ENCODE measurements around the gene PRKCA. TPM values are rescaled to one million over a fixed set of nuclear protein-coding genes. Genes with fewer than 3 reads are reported as not detected.
"Not testable (repeated sequence)": the region's sequence is repeated elsewhere in the genome, so short reads cannot be mapped to it uniquely, and the experiment has no call there.

Gene PRKCA
- total RNA-seq, 4 donors from 2014 or later = 9.0 to 76.1 (median 15.1) TPM

DNA sequence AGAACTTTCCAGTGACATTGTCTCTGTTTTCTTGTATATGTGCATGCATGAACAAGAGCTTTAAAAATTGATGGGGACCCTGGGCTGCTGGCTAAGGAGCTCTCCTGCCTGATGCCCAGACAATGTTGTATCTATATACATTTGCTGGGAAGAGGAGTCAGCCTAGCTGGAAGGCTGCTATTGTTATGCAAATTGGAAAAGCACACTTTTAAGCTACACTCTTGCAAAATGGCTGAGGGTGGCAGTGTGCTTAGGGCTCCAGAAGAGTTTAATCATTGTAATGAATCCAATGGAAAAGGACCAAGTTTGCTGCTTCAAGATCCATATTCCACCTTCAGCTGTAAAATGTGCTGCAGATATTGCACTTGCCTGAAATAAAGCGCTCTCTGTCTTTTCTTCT, 171.8 kb downstream of the PRKCA start:
- no peaks in the 10 kb centered on the region for H3K4me1 ChIP-seq
- H3K27ac ChIP-seq = no peak overlapping the region
- no peak for DNase-seq
- H3K9me3 ChIP-seq = no peaks in the 10 kb centered on the region
- TF ChIP-seq CTCF (IDR thresholded peaks at IDR 0.05) (no peak), POLR2A (IDR thresholded peaks at IDR 0.05) (no peak)
- H3K27me3 ChIP-seq = no peaks in the 10 kb centered on the region
- intact Hi-C loops (cut with DNase I; ENCODE audit: low total_unique reads) = no loop called here
- H3K36me3 ChIP-seq = no peaks in the 10 kb centered on the region
- no peak overlapping the region for H3K4me3 ChIP-seq

DNA sequence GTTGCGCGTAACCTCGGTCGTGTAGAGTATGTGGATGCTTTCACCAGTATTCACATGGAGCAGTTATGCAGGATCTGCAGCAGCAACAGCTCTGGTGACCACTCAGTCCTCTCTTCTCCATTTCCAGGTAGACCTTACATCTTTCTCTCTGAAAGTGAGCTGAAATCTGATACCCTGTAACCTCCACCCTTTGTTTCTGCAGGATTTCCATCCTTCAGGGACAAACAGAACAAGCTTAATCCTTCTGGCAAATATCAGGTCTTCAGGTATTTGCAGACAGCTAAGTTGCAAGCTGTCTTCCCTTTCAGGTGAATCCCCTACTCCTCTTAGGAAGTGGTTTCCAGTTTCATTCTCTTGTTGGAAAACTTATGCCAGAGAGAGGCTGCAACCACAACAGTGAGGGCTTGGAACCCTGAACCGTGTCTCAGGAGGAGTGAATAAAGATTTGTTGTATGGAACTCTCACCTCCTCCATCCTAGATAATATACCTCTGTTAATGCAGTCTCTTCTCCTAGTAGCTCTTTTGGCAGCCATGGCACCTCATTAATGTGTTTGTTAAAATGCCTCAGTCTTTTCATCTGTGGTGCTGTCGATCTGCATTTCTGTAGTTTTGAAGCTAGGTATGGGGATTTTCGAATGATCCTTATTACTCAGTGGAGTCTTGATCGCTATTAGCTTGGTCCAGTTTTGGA, 172.5 kb downstream of the PRKCA start:
- Histone ChIP-seq H3K27ac (no peak overlapping the region), H3K4me3 (no peak overlapping the region), H3K36me3 (no peaks in the 10 kb centered on the region), H3K4me1 (no peaks in the 10 kb centered on the region), H3K9me3 (no peaks in the 10 kb centered on the region), H3K27me3 (no peaks in the 10 kb centered on the region)
- DNase-seq = no peak
- TF ChIP-seq POLR2A (IDR thresholded peaks at IDR 0.05) = no peak
- no peak for TF ChIP-seq CTCF (IDR thresholded peaks at IDR 0.05)
- intact Hi-C loops (cut with DNase I; ENCODE audit: low total_unique reads) = no loop called here

- no peak for DNase-seq
- Histone ChIP-seq H3K9me3 (no peaks in the 10 kb centered on the region), H3K27me3 (no peaks in the 10 kb centered on the region), H3K4me3 (no peak overlapping the region), H3K27ac (no peak overlapping the region), H3K4me1 (no peaks in the 10 kb centered on the region), H3K36me3 (no peaks in the 10 kb centered on the region)
- intact Hi-C loops (cut with DNase I; ENCODE audit: low total_unique reads) = no loop called here
- TF ChIP-seq CTCF (IDR thresholded peaks at IDR 0.05) = no peak
- TF ChIP-seq POLR2A (IDR thresholded peaks at IDR 0.05) = no peak
Measured at GRCh38 chr17:66476014-66476413, 173.6 kb downstream of the PRKCA start.

DNA sequence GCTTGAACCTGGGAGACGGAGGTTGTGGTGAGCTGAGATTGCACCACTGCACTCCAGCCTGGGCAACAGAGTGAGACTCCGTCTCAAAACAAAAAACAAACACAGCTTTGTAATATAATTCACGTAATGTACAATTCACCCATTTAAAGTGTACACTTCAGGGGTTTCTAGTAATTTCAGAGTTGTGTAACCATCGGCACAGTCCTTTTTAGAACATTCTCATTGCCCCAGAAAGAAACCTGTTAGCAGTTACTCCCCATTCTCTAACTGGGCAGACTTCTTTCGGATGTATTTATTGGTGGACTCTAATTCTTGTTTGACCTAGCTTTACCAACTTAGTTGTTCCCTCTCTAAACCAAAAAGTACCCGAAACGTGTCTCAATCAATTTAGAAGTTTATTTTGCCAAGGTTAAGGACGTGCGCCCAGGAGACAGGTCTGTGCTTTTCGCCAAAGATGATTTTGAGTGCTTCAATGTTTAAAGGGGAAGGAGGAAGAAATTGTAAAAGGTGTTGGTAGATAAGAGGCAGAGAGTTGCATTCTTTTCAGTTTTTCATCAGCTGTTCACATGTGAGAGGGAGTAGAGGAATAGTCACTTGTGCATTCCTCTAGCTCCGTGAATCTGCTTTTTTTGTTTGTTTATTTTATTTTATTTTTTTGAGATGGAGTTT, 175.3 kb downstream of the PRKCA start:
- intact Hi-C loops (cut with DNase I; ENCODE audit: low total_unique reads) = no loop called here
- DNase-seq = no peak
- Histone ChIP-seq H3K9me3 (no peaks in the 10 kb centered on the region), H3K36me3 (no peaks in the 10 kb centered on the region), H3K27me3 (no peaks in the 10 kb centered on the region), H3K4me3 (no peak overlapping the region), H3K27ac (no peak overlapping the region), H3K4me1 (no peaks in the 10 kb centered on the region)
- TF ChIP-seq CTCF (IDR thresholded peaks at IDR 0.05) (no peak), POLR2A (IDR thresholded peaks at IDR 0.05) (no peak)

DNA sequence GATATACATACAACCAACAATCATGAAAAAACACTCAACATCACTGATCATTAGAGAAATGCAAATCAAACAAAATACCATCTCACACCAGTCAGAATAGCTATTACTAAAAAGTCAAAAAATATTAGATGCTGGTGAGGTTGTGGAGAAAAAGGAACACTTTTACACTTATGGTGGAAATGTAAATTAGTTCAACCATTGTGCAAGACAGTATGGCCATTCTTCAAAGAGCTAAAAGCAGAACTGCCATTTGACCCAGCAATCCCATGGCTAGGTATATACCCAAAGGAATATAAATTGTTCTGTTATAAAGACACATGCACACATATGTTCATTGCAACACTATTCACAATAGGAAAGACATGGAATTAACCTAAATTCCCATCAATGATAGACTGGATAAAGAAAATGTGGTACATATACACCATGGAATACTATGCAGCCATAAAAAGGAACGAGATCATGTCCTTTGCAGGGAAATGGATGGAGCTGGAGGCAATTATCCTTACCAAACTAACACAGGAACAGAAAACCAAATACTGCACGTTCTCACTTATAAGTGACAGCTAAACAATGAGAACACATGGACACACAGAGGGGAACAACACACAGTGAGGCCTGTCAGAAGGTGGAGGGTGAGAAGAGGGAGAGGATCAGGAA, 176.9 kb downstream of the PRKCA start:
- H3K27ac ChIP-seq; intact Hi-C loops (cut with DNase I; ENCODE audit: low total_unique reads); H3K9me3 ChIP-seq; H3K4me3 ChIP-seq; H3K4me1 ChIP-seq; H3K36me3 ChIP-seq; DNase-seq; H3K27me3 ChIP-seq: not testable (repeated sequence)

Measured in uterus (tissue), 4 donors.